NOMO-1 treated with DMSO at 0.1 percent for 48 hours (cell line): ENCODE results near the gene EIF2D.

Experiments used
- DNase-seq: peaks from one replicate; lab custom pipeline; 2025; ENCODE audit not compliant: unreplicated experiment; lab: John Stamatoyannopoulos, UW

EIF2D gene

DNA sequence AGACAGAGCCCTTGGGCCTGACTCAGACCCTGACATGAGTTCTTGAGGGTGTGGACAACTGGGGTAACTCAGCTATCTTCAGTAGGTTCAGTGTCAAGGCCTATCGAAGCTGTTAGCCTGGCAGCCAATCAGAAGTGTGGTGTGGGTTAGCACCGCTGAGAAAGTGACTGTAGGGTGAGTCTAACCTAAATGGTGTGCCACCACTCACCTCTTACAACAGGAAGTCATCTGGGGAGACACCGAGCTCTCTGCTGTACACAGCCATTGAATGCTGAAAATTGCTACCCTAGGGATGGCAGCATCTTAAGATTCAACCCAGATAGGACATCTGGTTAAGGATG is 60.3 kb downstream of the EIF2D start:
- no peak for DNase-seq

DNA sequence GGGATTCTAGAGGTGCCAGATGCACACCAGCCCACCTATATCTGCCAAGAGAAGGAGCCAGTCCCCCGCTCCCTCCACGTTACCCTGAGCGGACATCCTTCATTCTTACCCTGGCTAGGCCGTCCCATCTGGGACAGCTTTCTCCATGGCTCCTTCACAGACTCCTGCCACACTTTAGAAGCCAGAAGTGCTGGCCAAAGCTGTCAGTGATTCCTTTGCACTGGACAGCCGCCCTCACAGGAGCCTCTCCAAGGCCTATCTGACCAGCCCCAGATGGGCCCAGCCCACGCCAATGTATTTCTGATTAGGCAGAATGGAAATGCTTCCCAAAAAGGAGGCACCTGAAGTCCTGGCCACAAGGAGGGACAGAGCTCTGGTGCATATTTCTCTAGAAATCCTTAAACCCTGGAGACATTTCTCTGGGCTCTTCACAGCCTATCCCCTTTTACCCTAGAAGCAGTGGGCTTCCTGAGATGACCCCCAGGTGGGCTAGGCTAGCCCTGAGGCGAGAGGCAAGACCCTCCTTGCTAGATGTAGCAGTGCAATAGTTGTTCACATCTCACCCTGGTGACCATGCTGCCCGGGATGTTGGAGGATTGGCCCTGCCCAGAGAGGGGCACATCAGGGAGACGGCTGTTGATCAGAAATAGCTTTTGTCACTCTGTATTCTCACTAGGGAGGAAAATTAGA is 60.8 kb downstream of the EIF2D start:
- no peak for DNase-seq

DNA sequence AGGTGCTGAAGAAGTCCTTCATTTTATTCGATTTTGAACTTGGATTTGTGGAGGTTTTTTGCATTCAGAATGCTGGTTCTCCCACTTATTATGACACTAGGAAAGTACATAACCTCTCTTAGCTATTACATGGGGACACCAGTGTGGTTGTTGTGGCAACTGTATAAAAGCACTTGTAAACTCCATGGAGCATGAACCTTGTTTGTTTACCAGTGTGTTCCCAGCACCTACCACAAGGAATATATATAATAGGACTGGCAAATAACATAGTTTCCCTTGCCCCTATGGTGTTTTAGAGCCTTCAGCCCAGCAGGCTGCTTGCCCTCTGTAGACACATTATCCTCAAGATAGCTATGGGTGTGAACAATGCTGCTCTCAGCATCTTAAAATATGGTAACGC is 61.8 kb downstream of the EIF2D start:
- no peak for DNase-seq

DNA sequence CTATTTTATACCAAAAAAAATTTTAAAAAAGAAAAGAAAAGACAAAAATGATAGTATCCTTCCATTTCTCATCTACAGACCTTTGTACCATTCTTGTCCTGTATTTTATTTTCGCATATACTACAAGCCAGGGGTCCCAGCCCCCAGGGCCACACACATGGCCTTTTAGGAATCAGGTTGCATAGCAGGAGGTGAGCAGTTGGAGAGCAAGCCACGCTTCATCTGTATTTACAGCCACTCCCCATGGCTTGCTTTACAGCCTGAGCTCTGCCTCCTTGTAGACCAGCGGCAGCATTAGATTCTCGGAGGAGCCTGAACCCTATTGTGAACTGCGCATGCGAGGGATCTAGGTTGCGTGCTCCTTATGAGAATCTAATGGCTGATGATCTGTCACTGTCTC is 65.2 kb downstream of the EIF2D start:
- DNase-seq, result no peak

DNA sequence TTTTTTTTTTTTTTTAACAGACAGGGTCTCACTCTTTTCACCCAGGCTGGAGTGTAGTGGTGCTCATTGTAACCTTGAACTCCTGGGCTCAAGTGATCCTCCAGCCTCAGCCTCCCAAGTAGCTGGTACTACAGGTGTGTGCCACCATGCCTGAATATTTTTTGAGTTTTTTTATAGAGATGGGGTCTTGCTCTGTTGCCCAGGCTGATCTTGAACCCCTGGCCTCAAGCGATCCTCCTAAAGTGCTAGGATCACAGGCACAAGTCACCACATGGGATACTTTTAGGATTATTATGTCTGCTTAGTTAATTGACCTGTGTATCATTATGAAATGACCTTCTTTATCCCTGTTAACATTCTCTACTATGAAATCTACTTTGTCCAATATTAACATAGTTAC is 66.9 kb downstream of the EIF2D start:
- DNase-seq, result no peak

DNA sequence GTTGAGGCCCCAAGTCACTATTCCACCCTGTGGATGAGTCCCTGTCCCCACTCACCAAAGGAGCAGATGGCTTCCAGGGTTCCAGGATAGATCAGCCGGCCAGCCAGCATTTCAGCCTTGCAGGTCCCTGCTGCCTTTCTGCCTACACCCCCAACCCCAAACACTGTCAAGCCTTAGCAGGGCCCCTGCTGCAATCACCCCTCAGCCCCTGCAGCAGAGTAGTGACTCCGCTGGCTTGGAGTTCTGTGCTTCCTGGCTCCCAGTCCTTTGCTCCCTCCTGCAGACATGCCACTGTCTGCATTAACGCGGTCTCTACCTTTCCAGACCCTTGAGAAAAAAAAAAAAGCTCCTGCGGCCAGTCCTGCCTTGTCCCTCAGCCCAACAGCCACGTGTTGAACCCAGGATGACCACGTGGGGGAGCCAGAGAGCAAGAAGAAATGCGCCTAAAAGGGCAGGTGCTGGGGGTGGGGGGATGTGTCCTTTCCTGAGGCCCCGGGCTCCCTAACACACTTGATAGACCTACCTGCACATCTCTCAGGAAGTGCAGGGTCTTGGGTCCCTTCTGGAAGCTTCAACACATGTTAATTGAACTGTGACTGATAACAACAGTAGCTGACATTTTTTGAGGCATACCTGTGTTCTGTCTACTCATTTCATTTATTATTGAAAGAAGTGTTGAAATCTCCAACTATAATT is 67.6 kb downstream of the EIF2D start:
- DNase-seq, result peak; percentile 36
